ENCODE measurements around the gene CCR3.

Gene CCR3

DNA sequence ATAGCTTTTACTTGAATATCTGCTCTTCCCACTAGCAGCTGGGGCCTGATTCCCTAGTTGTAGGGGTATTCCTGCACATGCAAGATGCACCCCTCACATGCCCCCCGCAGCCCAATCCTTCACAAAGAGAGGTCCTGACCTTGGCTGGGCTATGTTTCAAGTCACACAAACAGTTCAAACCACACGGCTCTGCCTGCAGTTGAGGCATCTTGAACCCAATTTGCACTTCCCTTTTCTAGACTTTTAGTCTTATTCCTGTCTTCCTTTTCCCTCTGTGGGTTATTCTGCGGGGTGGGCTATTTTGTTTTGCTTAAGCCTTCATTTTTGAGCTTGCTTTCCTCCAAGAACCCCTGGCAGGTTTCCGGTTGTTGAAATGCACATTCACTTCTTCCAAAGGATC lies 20.9 kb upstream of the CCR3 start:
- DNase-seq (ENCODE audit: low read depth, low spot score) = no peak

DNA sequence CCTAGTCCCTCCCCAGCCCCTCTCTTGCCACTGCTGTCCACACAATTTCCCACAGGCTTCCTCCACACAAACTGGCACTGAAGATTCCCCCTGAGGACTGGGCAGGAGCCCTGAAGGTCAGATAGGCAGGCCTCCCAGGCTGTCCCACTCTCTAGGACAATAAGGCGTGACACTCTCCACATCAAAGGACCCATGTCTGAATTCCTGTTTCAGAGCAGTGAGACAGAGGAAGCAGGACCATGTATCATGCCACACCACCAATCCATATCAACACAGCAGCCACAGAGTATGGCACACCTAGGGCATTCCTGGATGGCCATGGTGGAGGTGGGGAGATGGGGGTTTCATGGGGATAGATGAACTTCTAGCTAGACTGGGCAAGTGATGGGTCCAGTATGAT lies 20.3 kb upstream of the CCR3 start:
- no peak for DNase-seq (ENCODE audit: low read depth, low spot score)

DNA sequence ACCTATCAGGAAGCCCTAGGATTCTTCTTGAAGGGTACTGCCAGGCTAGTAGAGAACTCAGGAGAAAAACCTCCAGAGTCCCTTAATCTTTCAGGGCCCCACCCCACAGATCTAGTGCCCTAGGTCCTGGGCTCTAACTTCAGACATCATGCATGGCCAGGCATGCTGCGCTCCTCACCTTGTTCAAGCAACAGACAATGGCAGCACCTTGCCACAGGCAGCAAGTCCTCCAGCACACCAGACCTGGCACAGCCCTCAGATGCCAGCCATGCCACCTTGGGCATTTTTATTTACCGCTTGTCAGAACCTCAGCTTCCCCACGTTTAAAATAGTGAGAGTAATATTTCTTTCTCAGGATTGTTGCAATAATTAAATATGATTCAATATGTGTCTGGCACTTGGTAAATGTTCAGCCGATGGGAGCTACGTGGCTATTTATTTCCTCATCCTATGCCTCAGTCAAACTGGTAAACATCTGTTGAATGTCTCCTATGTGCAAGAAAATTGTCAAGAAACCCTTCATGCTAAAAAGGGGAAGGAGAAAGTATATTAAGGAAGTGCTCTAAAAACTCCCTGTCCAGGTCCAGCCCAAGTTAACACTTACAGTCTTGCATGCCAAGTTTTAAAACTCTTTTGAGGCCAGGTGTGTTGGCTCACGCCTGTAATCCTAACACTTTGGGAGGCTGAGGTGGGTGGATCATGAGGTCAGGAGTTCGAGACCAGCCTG lies 19.7 kb upstream of the CCR3 start:
- no peak for DNase-seq (ENCODE audit: low read depth, low spot score)

DNA sequence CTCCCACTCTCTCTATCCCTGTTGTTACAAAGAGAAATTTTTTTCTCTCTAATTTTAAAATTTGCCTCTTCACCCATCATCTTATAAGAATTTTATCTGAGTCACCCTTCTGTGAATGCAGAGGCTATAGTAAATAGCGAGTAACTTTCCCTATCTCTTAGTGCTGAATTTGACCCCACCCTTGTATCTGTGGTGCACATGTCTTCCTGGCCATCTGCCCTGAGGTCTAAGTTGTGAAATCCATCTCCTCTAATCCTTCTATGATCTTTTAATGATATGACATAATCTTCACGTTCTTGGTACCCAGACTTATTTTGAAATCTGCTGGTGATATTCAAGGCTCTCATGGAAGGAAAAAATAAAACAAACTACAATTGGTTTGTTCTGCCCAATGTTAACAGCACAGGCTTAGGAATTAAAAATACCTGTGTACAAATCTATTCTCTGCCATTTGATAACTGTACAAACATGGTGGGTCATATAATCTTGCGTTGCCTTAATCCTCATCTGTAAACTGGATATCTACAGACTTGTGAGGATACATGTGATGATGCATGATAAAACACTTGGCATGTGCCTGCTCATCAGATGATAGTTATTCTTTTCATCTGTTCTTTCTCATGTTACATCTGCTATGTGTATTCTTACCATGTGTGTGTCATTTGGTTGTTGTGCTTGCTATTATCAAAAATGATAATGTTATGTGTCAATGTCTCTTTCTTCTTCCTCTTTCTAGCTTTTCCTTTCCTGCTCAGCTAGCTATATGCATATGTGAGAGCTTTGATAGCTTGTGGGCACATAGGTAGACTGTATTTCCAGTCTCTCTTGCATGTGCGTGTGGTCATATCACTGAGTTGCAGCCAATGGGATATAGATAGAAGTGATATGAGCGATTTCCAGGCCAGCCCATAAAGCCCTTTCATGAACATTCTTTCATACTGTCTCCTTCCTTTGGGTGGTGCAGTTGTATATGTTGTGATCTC lies 13.7 kb upstream of the CCR3 start:
- no peak for DNase-seq (ENCODE audit: low read depth, low spot score)

DNA sequence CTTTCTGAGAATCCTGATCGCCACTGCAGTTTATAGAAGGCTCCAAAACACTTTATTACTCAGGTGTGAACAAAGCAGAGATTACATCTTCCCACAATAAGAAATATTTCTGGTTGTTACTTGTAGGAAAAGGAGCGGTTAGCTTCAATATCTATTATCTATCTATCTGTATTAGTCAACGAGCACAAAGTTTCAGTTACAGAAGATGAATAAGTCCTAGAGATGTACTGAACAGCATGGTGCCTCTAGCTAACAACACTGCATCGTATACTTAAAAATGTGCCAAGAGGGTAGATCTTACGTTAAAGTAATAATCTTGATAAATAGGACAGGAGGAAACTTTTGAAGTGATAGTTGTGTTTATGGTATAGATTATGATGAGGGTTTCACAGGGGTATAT lies 10.9 kb upstream of the CCR3 start:
- DNase-seq (ENCODE audit: low read depth, low spot score) = no peak

DNA sequence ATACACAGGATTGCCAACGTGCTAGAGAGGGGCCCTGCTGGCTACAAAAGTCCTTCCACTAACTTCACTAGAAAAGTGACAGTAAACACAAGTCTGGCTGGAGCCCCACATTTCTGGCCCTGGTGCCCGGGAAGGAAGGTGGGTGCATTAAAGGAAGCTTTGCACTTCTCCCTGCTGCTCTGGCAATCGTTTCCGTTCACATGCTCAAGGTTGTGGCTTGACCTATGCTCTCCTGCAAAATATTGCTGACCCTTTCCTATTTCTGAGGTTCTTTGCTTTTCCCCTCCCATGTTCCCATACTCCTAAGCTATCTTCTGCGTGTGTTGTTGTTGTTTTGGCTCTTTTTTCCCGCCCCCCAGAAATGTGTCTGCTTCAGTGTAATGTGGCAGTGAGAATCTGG lies 9.1 kb upstream of the CCR3 start:
- no peak for DNase-seq (ENCODE audit: low read depth, low spot score)

DNA sequence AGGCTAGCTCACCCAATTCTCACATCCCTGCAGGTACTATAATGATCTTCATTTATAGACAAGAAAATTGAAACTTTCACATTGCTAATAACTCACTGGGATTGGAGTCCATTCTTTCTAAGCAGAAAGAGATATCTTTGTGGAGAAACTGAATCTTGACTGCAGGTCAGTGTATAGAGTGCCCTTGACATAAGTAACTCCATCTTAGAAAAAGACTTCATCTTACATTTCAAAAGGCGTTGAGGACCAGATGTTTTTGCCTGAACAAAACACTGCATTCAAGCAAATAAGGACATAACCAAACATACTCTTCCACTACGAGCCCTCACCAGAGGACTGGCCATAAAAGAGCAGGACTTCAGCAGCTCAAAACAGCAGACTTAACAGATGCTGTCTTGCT lies 6.8 kb upstream of the CCR3 start:
- no peak for DNase-seq (ENCODE audit: low read depth, low spot score)

DNA sequence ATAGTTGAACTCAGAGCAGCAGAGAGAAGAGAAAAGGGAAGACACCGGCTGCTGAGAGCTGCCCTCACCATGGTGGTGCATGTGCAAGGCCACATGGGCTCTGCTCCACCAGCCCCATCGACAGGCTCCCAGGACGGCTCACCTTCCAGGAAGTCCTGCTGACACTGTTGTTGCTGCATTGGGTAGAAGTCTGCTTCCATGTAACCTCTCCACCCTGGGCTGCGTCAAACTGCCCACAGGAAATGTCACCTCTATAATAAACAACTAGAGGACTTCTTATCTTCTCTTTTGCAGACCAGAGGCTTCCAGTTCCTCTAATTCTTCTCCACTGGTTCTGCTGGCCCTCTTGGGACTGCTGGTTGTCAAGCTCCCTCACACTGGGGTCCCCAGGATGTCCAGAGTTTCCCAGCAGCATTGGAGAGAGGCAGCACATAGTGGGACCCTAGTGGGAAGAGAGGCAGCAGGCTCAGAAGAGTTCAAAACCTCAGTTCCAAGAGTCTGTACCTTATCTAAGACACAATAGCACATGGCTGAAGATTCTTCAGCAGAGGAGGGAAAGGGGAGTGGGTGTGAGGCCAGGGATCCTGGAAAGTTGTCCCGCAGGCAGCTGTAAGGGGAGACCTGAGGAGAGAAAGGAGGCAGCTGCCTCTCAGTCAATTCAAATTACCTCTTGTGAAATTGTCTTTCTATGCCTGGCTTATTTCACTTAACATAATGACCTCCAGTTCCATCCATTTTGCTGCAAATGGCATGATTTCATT lies 5.8 kb upstream of the CCR3 start:
- no peak for DNase-seq (ENCODE audit: low read depth, low spot score)

DNA sequence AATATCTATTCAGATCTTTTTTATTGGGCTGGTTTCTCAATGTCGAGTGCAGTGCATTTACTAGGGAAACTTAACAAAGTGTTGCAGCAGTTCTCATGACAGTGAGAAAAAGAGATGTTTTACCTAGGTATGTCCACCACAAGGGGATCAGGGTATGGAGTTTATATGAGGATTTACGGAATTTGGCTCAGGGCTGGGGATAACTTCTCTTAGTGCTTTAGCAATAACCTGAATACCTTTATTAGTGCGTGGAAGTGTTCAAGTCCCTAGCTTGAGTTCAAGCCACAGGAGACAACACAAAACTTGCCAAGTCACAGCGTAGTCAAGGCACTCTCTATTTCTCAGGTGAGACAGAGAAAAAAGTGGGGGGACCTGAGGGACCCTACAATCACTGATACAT lies 3.9 kb upstream of the CCR3 start:
- no peak for DNase-seq (ENCODE audit: low read depth, low spot score)

DNA sequence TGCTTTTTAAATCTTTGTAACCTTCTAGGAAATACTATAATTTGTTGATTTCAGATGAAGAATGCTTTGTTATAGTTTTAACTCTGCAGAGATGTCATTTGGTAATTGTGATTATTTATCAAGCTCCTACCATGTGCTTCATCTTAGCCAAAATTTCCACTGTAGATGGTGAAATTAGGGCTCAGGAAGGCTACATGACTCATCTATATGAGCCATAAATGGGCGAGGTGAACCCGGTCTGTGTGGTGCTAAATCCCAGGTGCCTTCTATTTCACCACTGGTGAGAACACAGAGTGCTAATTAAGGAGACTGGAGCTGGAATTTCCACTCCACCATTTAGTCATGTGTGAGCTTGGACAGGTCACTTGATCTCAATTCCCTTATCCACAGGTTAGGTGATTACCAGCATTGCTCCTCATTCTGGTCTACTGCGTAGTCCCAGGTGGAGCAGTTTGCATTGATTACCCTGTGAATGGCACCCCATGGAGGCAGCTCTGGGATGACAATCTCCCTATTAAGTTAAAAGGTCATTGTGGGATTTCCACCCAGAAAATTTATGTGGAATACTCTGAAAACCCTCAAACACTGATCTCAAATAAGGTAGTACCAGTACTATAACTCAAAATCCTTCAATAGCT lies 2.8 kb upstream of the CCR3 start:
- peak; percentile 15 for DNase-seq (ENCODE audit: low read depth, low spot score)

DNA sequence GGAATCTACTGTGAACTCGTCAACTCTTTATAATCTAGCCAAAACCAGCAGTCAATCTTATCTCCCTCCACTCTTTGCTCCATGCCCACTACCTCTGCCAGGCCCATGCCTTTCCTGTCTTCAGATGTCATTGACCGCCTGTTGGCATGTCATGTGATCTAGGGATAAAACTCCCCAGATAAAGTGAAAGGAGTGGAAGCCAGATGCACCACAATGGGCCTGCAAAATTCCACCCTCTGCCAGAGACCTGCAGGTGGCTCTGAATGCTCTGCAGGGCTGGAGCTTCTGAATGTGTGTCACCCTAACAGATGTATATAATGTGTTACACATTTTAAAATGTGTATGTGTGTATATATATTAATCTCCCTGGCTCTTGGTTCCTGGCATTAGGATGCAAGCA lies 2.3 kb upstream of the CCR3 start:
- DNase-seq (ENCODE audit: low read depth, low spot score) = no peak

DNA sequence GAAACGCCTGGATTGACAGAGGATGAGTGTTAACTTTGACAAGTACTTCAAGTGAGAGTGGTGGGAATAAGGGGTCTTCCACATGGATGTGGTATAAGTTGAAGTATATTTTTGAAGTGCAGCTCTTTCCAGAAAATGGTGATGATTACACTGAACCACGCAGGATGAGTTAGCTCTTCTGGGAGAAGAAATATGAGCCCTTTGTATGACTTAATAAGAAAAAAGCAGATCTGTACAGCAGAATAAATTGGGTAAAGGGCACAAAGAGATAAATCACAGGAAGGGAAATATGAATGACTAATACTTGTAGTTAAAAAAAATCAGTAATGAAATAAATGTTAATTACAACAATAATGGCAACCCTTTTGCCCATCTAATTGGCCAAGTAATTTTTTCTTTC lies 1.3 kb downstream of the CCR3 start:
- DNase-seq (ENCODE audit: low read depth, low spot score) = no peak

DNA sequence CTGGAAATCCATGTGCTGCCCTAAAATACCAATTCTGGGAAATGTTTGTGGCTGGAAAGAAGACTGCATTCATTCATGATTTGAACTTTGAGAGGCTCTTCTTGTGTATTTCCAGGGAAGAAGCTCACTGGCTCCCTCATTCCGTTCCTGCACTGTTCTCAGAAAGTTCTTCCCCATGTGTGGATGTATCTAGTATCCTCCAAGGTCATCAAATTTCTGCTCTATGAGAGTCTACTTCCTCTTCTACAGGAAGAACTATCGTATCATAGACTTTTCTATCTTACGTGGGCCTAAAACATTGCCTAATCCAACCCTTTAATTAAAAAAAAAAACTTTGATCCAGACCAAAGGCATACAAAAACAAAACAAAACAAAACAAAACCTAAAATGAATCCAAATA lies 2.9 kb downstream of the CCR3 start:
- DNase-seq (ENCODE audit: low read depth, low spot score) = no peak

DNA sequence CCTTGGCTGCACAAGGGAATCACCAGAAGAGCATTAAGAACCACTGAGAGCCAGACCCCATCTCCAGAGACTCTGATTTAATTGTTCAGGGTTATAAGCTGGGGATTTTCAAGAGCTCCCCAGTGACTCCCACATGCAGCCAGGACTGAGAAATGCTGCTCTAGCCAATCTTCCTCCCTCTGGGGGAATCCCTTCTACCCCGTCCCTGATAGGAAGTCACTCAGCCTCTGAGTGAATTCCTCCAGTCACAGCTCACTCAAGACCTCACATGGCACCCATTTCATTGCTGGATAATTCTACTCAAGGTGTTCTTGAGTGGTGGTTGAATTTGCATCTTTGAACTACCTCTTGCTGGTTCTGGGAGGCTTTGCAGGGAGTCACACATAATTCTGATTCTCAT lies 10.7 kb downstream of the CCR3 start:
- no peak for DNase-seq (ENCODE audit: low read depth, low spot score)

DNA sequence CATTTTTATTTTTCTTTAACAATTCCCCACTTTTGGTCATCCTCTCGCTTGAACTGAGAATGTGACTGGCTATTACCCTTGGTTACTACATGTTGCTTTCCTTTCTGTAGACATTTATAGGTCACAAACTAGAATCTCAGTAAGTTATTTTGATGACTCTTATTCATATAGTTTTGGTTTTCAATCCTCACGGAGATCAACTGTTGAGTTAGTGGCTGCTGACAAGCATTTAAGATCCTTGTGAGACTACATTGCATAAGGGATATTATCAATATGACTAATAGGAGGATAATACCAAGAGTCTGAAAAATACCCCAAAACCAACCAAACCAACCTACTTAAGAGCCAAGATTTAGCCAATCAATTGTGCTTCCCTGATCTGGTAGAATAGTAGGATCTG lies 16.3 kb downstream of the CCR3 start:
- no peak for DNase-seq (ENCODE audit: low read depth, low spot score)

DNA sequence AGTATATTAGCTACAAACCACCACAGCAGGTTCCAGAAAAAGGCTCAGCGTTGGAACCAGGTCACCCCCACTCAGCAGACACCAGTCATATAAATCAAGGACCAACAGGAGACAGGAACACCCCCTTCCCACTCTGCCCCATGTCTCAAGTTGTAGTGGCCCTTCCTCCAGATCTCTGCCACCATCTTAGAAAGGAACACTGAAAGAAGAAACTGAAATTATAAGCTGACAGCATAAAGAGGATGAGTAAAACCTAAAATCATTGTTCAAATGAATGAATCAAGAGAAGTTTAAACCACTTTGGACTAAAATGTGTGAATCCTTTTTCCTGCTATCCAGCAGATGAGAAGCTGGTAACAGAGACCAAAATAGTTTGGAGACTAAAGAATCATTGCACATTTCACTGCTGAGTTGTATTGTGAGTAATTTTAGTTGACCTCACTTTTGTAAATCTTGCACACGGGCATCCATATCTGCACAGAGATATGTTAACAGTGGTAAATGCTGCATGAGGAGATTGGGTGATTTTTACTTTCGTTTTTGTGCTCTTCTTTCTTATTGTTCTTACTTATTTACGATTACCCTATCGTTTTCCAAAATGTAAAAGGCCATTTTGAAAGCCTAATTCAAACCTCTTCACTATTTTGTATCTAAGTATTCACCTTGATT lies 19.8 kb downstream of the CCR3 start:
- no peak for DNase-seq (ENCODE audit: low read depth, low spot score)

DNA sequence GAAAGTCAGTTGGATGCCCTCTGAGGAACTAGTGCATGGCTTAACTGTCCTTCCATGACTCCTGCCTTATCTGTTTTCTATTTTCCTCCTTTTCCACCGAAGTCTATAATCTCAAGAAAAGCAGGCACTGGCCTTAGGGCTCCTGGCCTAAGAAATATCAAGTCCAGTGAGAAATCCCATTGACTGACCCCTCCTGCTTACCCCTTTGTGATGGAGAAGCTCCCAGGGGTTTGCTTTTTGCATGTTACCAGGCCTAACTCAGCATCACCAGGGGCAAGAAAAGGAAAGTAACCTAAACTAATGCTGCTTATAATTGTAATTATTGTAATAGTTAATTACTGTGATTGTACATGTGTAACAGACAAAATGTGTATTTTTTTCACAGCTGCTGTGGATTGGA lies 21.7 kb downstream of the CCR3 start:
- no peak for DNase-seq (ENCODE audit: low read depth, low spot score)

DNA sequence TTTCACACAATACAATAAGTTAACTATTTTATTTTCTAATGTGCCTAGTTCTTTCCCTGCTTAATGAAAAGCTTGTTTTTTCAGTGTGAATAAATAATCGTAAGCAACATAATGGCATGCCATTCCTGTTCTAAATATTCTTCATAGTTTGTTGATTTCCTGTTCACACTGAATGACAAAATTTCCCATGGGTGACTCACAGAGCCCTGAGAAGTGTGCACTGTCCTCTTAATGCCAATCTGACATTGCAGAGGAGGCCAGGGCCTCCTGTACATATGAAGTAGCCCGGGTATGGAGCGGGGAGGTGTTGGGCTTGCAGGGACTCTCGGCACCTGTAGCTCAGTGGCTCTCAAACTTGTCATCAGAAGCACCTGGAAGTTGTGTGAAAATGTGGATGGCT lies 24.3 kb downstream of the CCR3 start:
- DNase-seq (ENCODE audit: low read depth, low spot score) = no peak

DNA sequence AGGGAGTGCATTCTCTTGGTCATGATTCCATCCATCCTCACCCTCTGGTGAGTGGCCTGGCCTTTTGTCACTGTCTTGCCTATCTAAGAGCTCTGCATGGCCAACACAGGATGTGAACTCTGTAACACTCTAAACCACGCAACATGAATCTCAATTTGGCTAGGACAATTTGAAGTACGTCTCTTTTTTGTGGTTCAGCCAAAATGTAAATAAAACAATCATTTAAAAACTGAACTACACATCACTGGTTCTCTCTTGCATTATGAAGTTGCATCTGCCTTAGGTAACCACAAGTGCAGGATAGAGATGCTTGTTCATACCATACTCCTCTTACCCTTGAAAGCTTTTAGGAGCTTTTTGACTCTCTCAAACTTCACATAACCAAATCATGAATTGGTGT lies 27.3 kb downstream of the CCR3 start:
- DNase-seq (ENCODE audit: low read depth, low spot score) = no peak

DNA sequence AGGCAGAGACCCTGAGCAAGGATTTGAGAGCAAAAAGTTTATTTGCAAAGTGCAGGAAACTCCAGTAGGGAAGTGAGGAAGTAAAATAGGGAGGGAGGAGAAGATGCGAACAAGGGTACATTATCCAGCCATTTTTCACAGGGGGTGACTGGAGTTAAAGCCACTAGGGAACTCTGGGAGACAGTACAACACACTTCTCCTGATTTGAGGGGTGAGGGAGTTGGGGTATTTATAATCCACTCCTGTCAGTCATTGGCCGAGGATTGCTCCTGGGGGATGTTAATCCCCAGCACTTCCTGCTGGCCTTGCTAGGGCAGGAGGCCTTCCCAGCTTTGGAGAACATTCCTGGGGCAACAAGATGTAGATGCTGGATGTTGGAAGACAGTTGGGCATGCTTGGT lies 28.2 kb downstream of the CCR3 start:
- no peak for DNase-seq (ENCODE audit: low read depth, low spot score)

DNA sequence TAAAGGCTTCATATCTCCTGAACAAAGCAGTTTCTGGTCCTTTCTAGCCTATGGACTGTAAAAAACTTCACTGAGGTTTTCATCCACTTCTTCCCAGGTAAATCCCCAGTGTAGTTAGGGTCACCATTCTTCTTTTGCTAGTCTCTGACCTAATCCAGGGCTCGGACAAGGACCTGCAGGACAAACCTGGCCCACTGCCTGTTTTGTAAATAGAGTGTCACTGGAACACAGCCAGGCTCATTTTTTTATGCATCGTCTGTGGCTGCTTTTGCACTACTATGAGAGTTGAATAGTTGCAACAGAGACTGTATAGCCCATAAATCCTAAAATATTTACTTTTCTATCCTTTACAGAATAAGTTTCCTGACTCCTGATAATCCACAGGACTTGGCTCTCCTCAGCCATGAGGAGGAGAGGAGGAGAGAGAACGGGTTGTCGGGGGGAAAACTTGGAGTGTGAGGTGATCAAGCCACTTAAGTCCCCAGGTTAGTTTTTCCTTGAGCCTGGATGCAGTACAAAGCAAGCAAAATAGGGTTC lies 29.0 kb downstream of the CCR3 start:
- DNase-seq (ENCODE audit: low read depth, low spot score) = no peak

Data from iPS DF 19.7 (cell line).